K562 (cell line): ENCODE measurements around the gene DMWD. TPM values are rescaled to one million over a fixed set of nuclear protein-coding genes. Genes with fewer than 3 reads are reported as not detected.

Experiments
- C11orf30 ChIP-seq: fragments of 450-650 bp; IDR thresholded peaks from 2 replicates; pipeline ENCODE4 v1.6.1; 2016; ENCODE audit warnings: low read depth, mild to moderate bottlenecking
- GATAD2B ChIP-seq: fragments of 450-650 bp; IDR thresholded peaks from 2 replicates; pipeline ENCODE4 v1.6.1; 2017; ENCODE audit warnings: mild to moderate bottlenecking, borderline replicate concordance
- HCFC1 ChIP-seq: IDR thresholded peaks from 2 replicates; pipeline ENCODE4 v1.6.1; 2012; ENCODE audit warnings: low read depth, low read length, improper control_type of control experiment
- PCBP1 ChIP-seq: fragments of 200-400 bp; formaldehyde crosslinking; IDR thresholded peaks from 2 replicates; pipeline ENCODE4 v1.6.1; 2018; ENCODE audit warnings: mild to moderate bottlenecking, low read depth, low read length; ENCODE audit not compliant: poor library complexity, severe bottlenecking
- POLR2AphosphoS5 ChIP-seq: IDR thresholded peaks from 2 replicates; pipeline ENCODE4 v1.6.1; 2011; ENCODE audit warnings: mild to moderate bottlenecking, low read depth, low read length, moderate library complexity; ENCODE audit not compliant: control insufficient read depth, insufficient read depth
- TEAD1 ChIP-seq, 2 experiments: fragments of 450-650 bp in 1 of 2; sonication (generic) in 1 of 2; formaldehyde crosslinking; IDR thresholded peaks; 2 replicates each; pipeline versions ENCODE4 v1.4.0 to v1.8.0; 2020 to 2022; ENCODE audit warnings: mild to moderate bottlenecking in 2 of 2, missing genetic modification reagents in 1 of 2
- ZNF263 ChIP-seq: sonication (generic); formaldehyde crosslinking; IDR thresholded peaks from 2 replicates; pipeline ENCODE4 v1.8.0; 2022; ENCODE audit warnings: mild to moderate bottlenecking, missing genetic modification reagents, borderline replicate concordance
- ZNF584 ChIP-seq: fragments of 200-800 bp; sonication (Bioruptor generic); IDR thresholded peaks from 2 replicates; pipeline ENCODE4 v1.6.1; 2016; ENCODE audit warnings: low read depth, mild to moderate bottlenecking, missing genetic modification characterization, missing compliant biosample characterization
- polyA plus RNA-seq, 8 experiments: library from polyadenylated mRNA; depleted of rRNA in 4 of 8; stranded (reverse) in 5 of 8; unstranded in 3 of 8; fragments of >200 nt; fragmentation: Nextera tagmentation in 2 of 8; fragmentation: Illumina TruSeq in 1 of 8; extraction: Ambion mirVana in 2 of 8; extraction: Trizol in 1 of 8; gene quantifications; 2 replicates each; pipeline versions ENCODE4 v1.2.1 to v1.2.3, GENCODE V29; 2011 to 2014; ENCODE audit warnings: inconsistent platforms in 1 of 8, missing spikeins in 1 of 8
- total RNA-seq, 7 experiments: library from RNA; depleted of rRNA in 6 of 7; stranded (reverse); fragments of >200 nt in 6 of 7; fragmentation: Illumina TruSeq in 2 of 7; extraction: Trizol in 2 of 7; gene quantifications; 2 replicates each; pipeline versions ENCODE4 v1.2.1 to v1.2.3, GENCODE V29; 2011 to 2021; ENCODE audit warnings: low replicate concordance in 1 of 7
- TF ChIP-seq, protein P1 (sequence below): sonication (generic); formaldehyde crosslinking; IDR thresholded peaks from 2 replicates; pipeline ENCODE4 v1.8.0; 2022; ENCODE audit warnings: mild to moderate bottlenecking, missing genetic modification reagents
- TF ChIP-seq, protein P2 (sequence below), 2 experiments: fragments of 450-650 bp; IDR thresholded peaks; 2 replicates each; pipeline ENCODE4 v1.6.1; 2018; ENCODE audit warnings: mild to moderate bottlenecking in 2 of 2, low read depth in 1 of 2; ENCODE audit not compliant: partially characterized antibody in 2 of 2
- TF ChIP-seq, protein P3 (sequence below), 2 experiments: fragments of 450-650 bp; IDR thresholded peaks; 2 replicates each; pipeline ENCODE4 v1.6.1; 2016
- TF ChIP-seq, protein P4 (sequence below): fragments of 250-450 bp; sonication (Bioruptor Pico); IDR thresholded peaks from 2 replicates; pipeline ENCODE4 v1.5.0; 2021

DMWD gene
- total and polyA plus RNA-seq, 9 of the 15 experiments (the other 6 are each of a cell fraction or from before 2014, with no cell fraction given) = 4.7 to 54.6 (median 19.0) TPM

DNA sequence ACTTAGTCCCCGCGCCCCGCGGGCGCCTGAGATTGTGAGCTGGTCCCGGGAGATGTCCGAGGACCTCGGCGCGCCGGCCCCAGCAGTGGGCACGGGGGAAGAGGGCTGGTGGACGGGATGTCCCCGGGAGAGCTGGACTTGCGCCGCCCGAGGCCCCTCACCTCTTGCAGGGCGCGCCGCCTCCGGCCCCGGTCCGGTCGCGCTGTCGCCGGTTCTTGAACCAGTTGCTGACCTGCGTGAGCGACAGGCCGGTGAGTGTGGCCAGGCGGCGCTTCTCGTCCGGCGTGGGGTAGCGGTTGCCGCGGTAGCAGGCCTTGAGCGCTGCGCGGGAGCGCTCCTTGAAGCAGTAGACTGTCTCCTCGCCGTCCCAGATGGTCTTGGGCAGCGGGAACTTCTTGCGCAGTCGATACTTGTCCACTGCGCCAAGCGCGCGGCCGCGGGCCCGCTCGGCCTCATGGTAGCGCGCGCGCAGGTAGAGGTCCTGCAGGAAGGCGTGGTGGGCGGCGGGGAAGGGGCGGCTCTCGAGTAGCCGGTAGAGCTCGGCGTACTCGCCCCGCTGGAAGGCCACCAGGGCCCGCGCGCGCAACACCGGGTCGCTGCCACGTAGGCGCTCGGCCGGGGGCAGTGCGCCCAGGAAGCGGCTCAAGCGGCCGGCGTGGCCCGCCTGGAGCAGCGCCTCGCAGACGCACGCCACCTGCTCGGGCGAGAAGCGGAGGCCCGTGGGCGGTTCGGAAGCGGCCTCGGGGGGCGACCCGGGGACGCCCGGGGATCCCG, 24.6 kb downstream of the DMWD start (continued):
- TF ChIP-seq, protein P1, sequence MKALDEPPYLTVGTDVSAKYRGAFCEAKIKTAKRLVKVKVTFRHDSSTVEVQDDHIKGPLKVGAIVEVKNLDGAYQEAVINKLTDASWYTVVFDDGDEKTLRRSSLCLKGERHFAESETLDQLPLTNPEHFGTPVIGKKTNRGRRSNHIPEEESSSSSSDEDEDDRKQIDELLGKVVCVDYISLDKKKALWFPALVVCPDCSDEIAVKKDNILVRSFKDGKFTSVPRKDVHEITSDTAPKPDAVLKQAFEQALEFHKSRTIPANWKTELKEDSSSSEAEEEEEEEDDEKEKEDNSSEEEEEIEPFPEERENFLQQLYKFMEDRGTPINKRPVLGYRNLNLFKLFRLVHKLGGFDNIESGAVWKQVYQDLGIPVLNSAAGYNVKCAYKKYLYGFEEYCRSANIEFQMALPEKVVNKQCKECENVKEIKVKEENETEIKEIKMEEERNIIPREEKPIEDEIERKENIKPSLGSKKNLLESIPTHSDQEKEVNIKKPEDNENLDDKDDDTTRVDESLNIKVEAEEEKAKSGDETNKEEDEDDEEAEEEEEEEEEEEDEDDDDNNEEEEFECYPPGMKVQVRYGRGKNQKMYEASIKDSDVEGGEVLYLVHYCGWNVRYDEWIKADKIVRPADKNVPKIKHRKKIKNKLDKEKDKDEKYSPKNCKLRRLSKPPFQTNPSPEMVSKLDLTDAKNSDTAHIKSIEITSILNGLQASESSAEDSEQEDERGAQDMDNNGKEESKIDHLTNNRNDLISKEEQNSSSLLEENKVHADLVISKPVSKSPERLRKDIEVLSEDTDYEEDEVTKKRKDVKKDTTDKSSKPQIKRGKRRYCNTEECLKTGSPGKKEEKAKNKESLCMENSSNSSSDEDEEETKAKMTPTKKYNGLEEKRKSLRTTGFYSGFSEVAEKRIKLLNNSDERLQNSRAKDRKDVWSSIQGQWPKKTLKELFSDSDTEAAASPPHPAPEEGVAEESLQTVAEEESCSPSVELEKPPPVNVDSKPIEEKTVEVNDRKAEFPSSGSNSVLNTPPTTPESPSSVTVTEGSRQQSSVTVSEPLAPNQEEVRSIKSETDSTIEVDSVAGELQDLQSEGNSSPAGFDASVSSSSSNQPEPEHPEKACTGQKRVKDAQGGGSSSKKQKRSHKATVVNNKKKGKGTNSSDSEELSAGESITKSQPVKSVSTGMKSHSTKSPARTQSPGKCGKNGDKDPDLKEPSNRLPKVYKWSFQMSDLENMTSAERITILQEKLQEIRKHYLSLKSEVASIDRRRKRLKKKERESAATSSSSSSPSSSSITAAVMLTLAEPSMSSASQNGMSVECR (CRISPR knock-in tag) = peak; percentile 73
- TF ChIP-seq, protein P2, sequence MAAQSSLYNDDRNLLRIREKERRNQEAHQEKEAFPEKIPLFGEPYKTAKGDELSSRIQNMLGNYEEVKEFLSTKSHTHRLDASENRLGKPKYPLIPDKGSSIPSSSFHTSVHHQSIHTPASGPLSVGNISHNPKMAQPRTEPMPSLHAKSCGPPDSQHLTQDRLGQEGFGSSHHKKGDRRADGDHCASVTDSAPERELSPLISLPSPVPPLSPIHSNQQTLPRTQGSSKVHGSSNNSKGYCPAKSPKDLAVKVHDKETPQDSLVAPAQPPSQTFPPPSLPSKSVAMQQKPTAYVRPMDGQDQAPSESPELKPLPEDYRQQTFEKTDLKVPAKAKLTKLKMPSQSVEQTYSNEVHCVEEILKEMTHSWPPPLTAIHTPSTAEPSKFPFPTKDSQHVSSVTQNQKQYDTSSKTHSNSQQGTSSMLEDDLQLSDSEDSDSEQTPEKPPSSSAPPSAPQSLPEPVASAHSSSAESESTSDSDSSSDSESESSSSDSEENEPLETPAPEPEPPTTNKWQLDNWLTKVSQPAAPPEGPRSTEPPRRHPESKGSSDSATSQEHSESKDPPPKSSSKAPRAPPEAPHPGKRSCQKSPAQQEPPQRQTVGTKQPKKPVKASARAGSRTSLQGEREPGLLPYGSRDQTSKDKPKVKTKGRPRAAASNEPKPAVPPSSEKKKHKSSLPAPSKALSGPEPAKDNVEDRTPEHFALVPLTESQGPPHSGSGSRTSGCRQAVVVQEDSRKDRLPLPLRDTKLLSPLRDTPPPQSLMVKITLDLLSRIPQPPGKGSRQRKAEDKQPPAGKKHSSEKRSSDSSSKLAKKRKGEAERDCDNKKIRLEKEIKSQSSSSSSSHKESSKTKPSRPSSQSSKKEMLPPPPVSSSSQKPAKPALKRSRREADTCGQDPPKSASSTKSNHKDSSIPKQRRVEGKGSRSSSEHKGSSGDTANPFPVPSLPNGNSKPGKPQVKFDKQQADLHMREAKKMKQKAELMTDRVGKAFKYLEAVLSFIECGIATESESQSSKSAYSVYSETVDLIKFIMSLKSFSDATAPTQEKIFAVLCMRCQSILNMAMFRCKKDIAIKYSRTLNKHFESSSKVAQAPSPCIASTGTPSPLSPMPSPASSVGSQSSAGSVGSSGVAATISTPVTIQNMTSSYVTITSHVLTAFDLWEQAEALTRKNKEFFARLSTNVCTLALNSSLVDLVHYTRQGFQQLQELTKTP (IDR thresholded peaks at IDR 0.05; ENCODE audit: low read depth in 1 of 2, partially characterized antibody in 2 of 2) = no peak
- TF ChIP-seq HCFC1 (no peak), TEAD1 (CRISPR knock-in tag; IDR thresholded peaks at IDR 0.05) (peak in 1 of 2 experiments; percentile 27; a peak in 1 of 4 replicates), GATAD2B (no peak; the same call in 1 of the 2 replicates), PCBP1 (peak; percentile 51), C11orf30 (no peak), ZNF584 (CRISPR knock-in tag) (no peak), POLR2AphosphoS5 (peak; percentile 30; the same call in 1 of the 2 replicates), ZNF263 (CRISPR knock-in tag) (peak; percentile 48; the same call in 1 of the 2 replicates)
- TF ChIP-seq, protein P3, sequence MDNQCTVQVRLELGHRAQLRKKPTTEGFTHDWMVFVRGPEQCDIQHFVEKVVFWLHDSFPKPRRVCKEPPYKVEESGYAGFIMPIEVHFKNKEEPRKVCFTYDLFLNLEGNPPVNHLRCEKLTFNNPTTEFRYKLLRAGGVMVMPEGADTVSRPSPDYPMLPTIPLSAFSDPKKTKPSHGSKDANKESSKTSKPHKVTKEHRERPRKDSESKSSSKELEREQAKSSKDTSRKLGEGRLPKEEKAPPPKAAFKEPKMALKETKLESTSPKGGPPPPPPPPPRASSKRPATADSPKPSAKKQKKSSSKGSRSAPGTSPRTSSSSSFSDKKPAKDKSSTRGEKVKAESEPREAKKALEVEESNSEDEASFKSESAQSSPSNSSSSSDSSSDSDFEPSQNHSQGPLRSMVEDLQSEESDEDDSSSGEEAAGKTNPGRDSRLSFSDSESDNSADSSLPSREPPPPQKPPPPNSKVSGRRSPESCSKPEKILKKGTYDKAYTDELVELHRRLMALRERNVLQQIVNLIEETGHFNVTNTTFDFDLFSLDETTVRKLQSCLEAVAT (IDR thresholded peaks at IDR 0.05) = peak in 1 of 2 experiments; percentile 72; a peak in 2 of 4 replicates
- TF ChIP-seq, protein P4, sequence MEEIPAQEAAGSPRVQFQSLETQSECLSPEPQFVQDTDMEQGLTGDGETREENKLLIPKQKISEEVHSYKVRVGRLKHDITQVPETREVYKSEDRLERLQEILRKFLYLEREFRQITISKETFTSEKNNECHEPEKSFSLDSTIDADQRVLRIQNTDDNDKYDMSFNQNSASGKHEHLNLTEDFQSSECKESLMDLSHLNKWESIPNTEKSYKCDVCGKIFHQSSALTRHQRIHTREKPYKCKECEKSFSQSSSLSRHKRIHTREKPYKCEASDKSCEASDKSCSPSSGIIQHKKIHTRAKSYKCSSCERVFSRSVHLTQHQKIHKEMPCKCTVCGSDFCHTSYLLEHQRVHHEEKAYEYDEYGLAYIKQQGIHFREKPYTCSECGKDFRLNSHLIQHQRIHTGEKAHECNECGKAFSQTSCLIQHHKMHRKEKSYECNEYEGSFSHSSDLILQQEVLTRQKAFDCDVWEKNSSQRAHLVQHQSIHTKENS = no peak
